OCI-LY1 (cell line): ENCODE results near the gene MYEF2.

Experiments
- EZH2 ChIP-seq: fragments of 200-600 bp; sonication (generic), shearing (Covaris generic); IDR thresholded peaks from 2 replicates; pipeline ENCODE4 v1.8.0; 2017; ENCODE audit warnings: borderline replicate concordance, mixed run types, mild to moderate bottlenecking, antibody characterized with exemption, low read length, moderate library complexity, mixed read lengths
- TF ChIP-seq, protein P1 (sequence below): fragments of 200-600 bp; sonication (generic), shearing (Covaris generic); IDR thresholded peaks from 2 replicates; pipeline ENCODE4 v1.5.1; 2017; ENCODE audit warnings: mild to moderate bottlenecking, antibody characterized with exemption, low read length, moderate library complexity, mixed read lengths

GRCh38 chr15:48168616-48169015 is 9.5 kb downstream of the MYEF2 start:
- TF ChIP-seq, protein P1, sequence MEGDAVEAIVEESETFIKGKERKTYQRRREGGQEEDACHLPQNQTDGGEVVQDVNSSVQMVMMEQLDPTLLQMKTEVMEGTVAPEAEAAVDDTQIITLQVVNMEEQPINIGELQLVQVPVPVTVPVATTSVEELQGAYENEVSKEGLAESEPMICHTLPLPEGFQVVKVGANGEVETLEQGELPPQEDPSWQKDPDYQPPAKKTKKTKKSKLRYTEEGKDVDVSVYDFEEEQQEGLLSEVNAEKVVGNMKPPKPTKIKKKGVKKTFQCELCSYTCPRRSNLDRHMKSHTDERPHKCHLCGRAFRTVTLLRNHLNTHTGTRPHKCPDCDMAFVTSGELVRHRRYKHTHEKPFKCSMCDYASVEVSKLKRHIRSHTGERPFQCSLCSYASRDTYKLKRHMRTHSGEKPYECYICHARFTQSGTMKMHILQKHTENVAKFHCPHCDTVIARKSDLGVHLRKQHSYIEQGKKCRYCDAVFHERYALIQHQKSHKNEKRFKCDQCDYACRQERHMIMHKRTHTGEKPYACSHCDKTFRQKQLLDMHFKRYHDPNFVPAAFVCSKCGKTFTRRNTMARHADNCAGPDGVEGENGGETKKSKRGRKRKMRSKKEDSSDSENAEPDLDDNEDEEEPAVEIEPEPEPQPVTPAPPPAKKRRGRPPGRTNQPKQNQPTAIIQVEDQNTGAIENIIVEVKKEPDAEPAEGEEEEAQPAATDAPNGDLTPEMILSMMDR: no peak
- no peak for TF ChIP-seq EZH2
